Right lobe of liver (tissue), 4 donors: ENCODE results near the gene KCNQ1.

Experiments used
- POLR2A ChIP-seq: fragments of 450-650 bp; IDR thresholded peaks from one replicate; pipeline ENCODE4 v1.6.1; 2017; ENCODE audit warnings: antibody characterized with exemption, mild to moderate bottlenecking
- TF ChIP-seq, protein P1 (sequence below), 4 donors: fragments of 200-600 bp in 3 of 4; fragments of 450-650 bp in 1 of 4; IDR thresholded peaks; one replicate each; pipeline versions ENCODE4 v1.5.1 to v1.8.0; 2016 to 2022; ENCODE audit warnings: antibody characterized with exemption in 4 of 4, mild to moderate bottlenecking in 2 of 4
- donor health status: DM: no; HTN: no; CAD: no.
- donor health status: DM: no; HTN: no; CAD: no.
- donor health status: DM: no; HTN: yes; CAD: no.

GRCh38 chr11:2657697-2658284 lies 213.0 kb downstream of the KCNQ1 start:
- TF ChIP-seq, protein P1, sequence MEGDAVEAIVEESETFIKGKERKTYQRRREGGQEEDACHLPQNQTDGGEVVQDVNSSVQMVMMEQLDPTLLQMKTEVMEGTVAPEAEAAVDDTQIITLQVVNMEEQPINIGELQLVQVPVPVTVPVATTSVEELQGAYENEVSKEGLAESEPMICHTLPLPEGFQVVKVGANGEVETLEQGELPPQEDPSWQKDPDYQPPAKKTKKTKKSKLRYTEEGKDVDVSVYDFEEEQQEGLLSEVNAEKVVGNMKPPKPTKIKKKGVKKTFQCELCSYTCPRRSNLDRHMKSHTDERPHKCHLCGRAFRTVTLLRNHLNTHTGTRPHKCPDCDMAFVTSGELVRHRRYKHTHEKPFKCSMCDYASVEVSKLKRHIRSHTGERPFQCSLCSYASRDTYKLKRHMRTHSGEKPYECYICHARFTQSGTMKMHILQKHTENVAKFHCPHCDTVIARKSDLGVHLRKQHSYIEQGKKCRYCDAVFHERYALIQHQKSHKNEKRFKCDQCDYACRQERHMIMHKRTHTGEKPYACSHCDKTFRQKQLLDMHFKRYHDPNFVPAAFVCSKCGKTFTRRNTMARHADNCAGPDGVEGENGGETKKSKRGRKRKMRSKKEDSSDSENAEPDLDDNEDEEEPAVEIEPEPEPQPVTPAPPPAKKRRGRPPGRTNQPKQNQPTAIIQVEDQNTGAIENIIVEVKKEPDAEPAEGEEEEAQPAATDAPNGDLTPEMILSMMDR (IDR thresholded peaks at IDR 0.05), result no peak
- no peak for TF ChIP-seq POLR2A
